Measurements from ENCODE around the gene SH3D19.

SH3D19 gene

GRCh38 chr4:151251603-151252304, 73.7 kb downstream of the SH3D19 start:
- no peak for TF ChIP-seq POLR2AphosphoS5 (IDR thresholded peaks at IDR 0.05; ENCODE audit: low read depth, low read length)

GRCh38 chr4:151250706-151251105, 74.7 kb downstream of the SH3D19 start:
- TF ChIP-seq TAF1 (IDR thresholded peaks at IDR 0.05; ENCODE audit: borderline replicate concordance, insufficient read depth, low read length): no peak
- TF ChIP-seq SIN3A (IDR thresholded peaks at IDR 0.05; ENCODE audit: borderline replicate concordance, insufficient read depth, low read length): no peak
- no peak for TF ChIP-seq REST (IDR thresholded peaks at IDR 0.05; ENCODE audit: insufficient read depth in 1 of 2, low read depth in 2 of 2, low read length in 2 of 2)
- TF ChIP-seq POLR2AphosphoS5 (IDR thresholded peaks at IDR 0.05; ENCODE audit: low read depth, low read length): no peak
- no peak for TF ChIP-seq FOXP2 (optimal IDR thresholded peaks at IDR 0.05; ENCODE audit: borderline replicate concordance, extremely low read depth, extremely low read length, insufficient read depth)

- TF ChIP-seq POLR2AphosphoS5 (IDR thresholded peaks at IDR 0.05; ENCODE audit: low read depth, low read length) (no peak), SIN3A (IDR thresholded peaks at IDR 0.05; ENCODE audit: borderline replicate concordance, insufficient read depth, low read length) (no peak), REST (IDR thresholded peaks at IDR 0.05; ENCODE audit: insufficient read depth in 1 of 2, low read depth in 2 of 2, low read length in 2 of 2) (no peak), TAF1 (IDR thresholded peaks at IDR 0.05; ENCODE audit: borderline replicate concordance, insufficient read depth, low read length) (no peak), FOXP2 (optimal IDR thresholded peaks at IDR 0.05; ENCODE audit: borderline replicate concordance, extremely low read depth, extremely low read length, insufficient read depth) (no peak)
Measured at GRCh38 chr4:151248519-151248918, 76.9 kb downstream of the SH3D19 start.

GRCh38 chr4:151247395-151247794, 78.0 kb downstream of the SH3D19 start:
- TF ChIP-seq SIN3A (IDR thresholded peaks at IDR 0.05; ENCODE audit: borderline replicate concordance, insufficient read depth, low read length) (no peak), POLR2AphosphoS5 (IDR thresholded peaks at IDR 0.05; ENCODE audit: low read depth, low read length) (no peak), FOXP2 (optimal IDR thresholded peaks at IDR 0.05; ENCODE audit: borderline replicate concordance, extremely low read depth, extremely low read length, insufficient read depth) (no peak), TAF1 (IDR thresholded peaks at IDR 0.05; ENCODE audit: borderline replicate concordance, insufficient read depth, low read length) (no peak), REST (IDR thresholded peaks at IDR 0.05; ENCODE audit: insufficient read depth in 1 of 2, low read depth in 2 of 2, low read length in 2 of 2) (no peak)

GRCh38 chr4:151246742-151247141, 78.7 kb downstream of the SH3D19 start:
- TF ChIP-seq REST (IDR thresholded peaks at IDR 0.05; ENCODE audit: insufficient read depth in 1 of 2, low read depth in 2 of 2, low read length in 2 of 2) (no peak), SIN3A (IDR thresholded peaks at IDR 0.05; ENCODE audit: borderline replicate concordance, insufficient read depth, low read length) (no peak), TAF1 (IDR thresholded peaks at IDR 0.05; ENCODE audit: borderline replicate concordance, insufficient read depth, low read length) (no peak), FOXP2 (optimal IDR thresholded peaks at IDR 0.05; ENCODE audit: borderline replicate concordance, extremely low read depth, extremely low read length, insufficient read depth) (no peak), POLR2AphosphoS5 (IDR thresholded peaks at IDR 0.05; ENCODE audit: low read depth, low read length) (no peak)

All from PFSK-1 (cell line).